Loucy (cell line): ENCODE results near the gene CD46.
"Not testable (repeated sequence)": the region's sequence is repeated elsewhere in the genome, so short reads cannot be mapped to it uniquely, and the experiment has no call there.

Experiments used
- H2AFZ ChIP-seq: fragments of 200-600 bp; sonication (generic); 2 replicates; pipeline ENCODE4 v1.6.0; 2016; ENCODE audit warnings: antibody characterized with exemption, mild to moderate bottlenecking, low read length, moderate library complexity
- H3F3A ChIP-seq: fragments of 200-600 bp; 2 replicates; pipeline ENCODE4 v1.6.0; 2016; ENCODE audit warnings: antibody characterized with exemption, low read depth, mild to moderate bottlenecking
- H3K27me3 ChIP-seq: fragments of 200-600 bp; sonication (generic); 2 replicates; pipeline ENCODE4 v1.6.1; 2014; ENCODE audit warnings: low read length, mild to moderate bottlenecking; ENCODE audit not compliant: insufficient read depth, poor library complexity, severe bottlenecking
- H3K36me3 ChIP-seq: fragments of 200-600 bp; sonication (generic); 2 replicates; pipeline ENCODE4 v1.6.1; 2016; ENCODE audit warnings: low read length; ENCODE audit not compliant: insufficient read depth
- H3K4me1 ChIP-seq: fragments of 200-600 bp; sonication (generic); 2 replicates; pipeline ENCODE4 v1.5.1; 2014; ENCODE audit warnings: low read length, mild to moderate bottlenecking; ENCODE audit not compliant: insufficient read depth, poor library complexity, severe bottlenecking
- H3K4me2 ChIP-seq: fragments of 200-600 bp; sonication (generic); 2 replicates; pipeline ENCODE4 v1.6.0; 2014; ENCODE audit warnings: antibody characterized with exemption, low read length, low read depth, mild to moderate bottlenecking; ENCODE audit not compliant: poor library complexity, severe bottlenecking
- H3K4me3 ChIP-seq: fragments of 200-600 bp; sonication (generic); 2 replicates; pipeline ENCODE4 v1.5.1; 2014; ENCODE audit warnings: low read length, mild to moderate bottlenecking, mixed read lengths; ENCODE audit not compliant: poor library complexity, severe bottlenecking
- H3K79me2 ChIP-seq: fragments of 200-600 bp; sonication (generic); 2 replicates; pipeline ENCODE4 v1.6.1; 2014; ENCODE audit warnings: low read length; ENCODE audit not compliant: insufficient read depth
- H3K9ac ChIP-seq: fragments of 200-600 bp; sonication (generic); 2 replicates; pipeline ENCODE4 v1.6.0; 2014; ENCODE audit warnings: mild to moderate bottlenecking, low read depth, low read length, moderate library complexity; ENCODE audit not compliant: poor library complexity, severe bottlenecking
- H3K9me2 ChIP-seq: fragments of 200-600 bp; sonication (generic); replicated peaks from 2 replicates; pipeline ENCODE4 v1.6.1; 2016; ENCODE audit warnings: low read depth, low read length, mixed read lengths
- H3K9me3 ChIP-seq: fragments of 200-600 bp; sonication (generic); 2 replicates; pipeline ENCODE4 v1.6.1; 2014; ENCODE audit warnings: mild to moderate bottlenecking, antibody characterized with exemption, low read length, low read depth; ENCODE audit not compliant: insufficient read depth
- H4K20me1 ChIP-seq: fragments of 200-600 bp; sonication (generic); 2 replicates; pipeline ENCODE4 v1.6.0; 2014; ENCODE audit warnings: antibody characterized with exemption, low read length, mild to moderate bottlenecking; ENCODE audit not compliant: insufficient read depth, poor library complexity, severe bottlenecking
- CTCF ChIP-seq: fragments of 200-600 bp; sonication (generic); conservative IDR thresholded peaks from 2 replicates; pipeline ENCODE4 v1.5.1; 2014; ENCODE audit warnings: mild to moderate bottlenecking, antibody characterized with exemption, low read length
- EZH2phosphoT487 ChIP-seq: fragments of 200-600 bp; IDR thresholded peaks from 2 replicates; pipeline ENCODE4 v1.6.1; 2018; ENCODE audit warnings: antibody characterized with exemption, mild to moderate bottlenecking, moderate library complexity, borderline replicate concordance

The CD46 gene

DNA sequence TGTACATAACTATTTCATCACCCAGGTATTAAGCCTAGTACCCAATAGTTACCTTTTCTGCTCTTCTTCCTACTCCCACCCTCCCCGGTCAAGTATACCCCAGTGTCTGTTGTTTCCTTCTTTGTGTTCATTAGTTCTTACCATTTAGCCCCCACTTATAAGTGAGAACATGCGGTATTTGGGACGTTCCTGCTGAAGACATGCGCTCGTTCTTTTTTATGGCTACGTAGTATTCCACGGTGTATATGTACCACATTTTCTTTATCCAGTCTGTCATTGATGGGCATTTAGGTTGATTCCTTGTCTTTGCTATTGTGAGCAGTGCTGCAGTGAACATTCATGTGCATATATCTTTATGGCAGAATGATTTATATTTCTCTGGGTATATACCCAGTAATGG lies 25.6 kb downstream of the CD46 start:
- H3K4me2 ChIP-seq, H2AFZ ChIP-seq, H3F3A ChIP-seq, H3K27me3 ChIP-seq, H3K4me3 ChIP-seq, H3K9me3 ChIP-seq, H3K9me2 ChIP-seq, H3K9ac ChIP-seq: not testable (repeated sequence)
- Histone ChIP-seq H3K36me3 (peaks cover 39% of the 10 kb centered on the region), H3K79me2 (peaks cover 21% of the 10 kb centered on the region), H3K4me1 (peaks cover 11% of the 10 kb centered on the region), H4K20me1 (peaks cover 24% of the 10 kb centered on the region)

GRCh38 chr1:207779008-207779407 lies 27.2 kb downstream of the CD46 start:
- Histone ChIP-seq H3K36me3 (peaks cover 48% of the 10 kb centered on the region), H3F3A (no peaks in the 10 kb centered on the region), H3K79me2 (peaks cover 21% of the 10 kb centered on the region)

DNA sequence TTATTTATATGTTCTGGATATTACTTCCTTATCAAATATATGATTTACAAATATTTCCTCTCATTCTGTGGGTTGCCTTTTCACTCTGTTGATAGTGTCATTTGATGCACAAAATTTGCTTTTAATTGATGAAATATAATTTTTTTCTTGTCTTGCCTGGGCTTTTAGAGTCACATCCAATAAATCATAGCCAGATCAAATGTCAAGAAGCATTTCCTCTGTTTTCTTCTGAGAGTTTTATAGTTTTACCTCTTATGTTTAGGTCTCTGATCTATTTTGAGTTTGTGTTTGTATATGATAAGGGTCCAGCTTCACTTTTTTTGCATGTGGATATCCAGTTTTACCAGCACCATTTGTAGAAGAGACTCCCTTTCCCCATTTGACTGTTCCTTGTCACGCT lies 29.5 kb downstream of the CD46 start:
- H3K27me3 ChIP-seq, result no peaks in the 10 kb centered on the region
- H3K36me3 ChIP-seq, result peaks cover 63% of the 10 kb centered on the region
- no peaks in the 10 kb centered on the region for H3F3A ChIP-seq
- peaks cover 4% of the 10 kb centered on the region; the same call in 1 of the 2 replicates for H3K9me3 ChIP-seq
- peaks cover 25% of the 10 kb centered on the region for H4K20me1 ChIP-seq
- H2AFZ ChIP-seq, result no peak overlapping the region
- H3K4me2 ChIP-seq, result no peak overlapping the region
- H3K9me2 ChIP-seq, result no peaks in the 10 kb centered on the region
- H3K4me3 ChIP-seq, result no peak overlapping the region
- no peak overlapping the region for H3K9ac ChIP-seq
- peaks cover 21% of the 10 kb centered on the region for H3K79me2 ChIP-seq
- TF ChIP-seq EZH2phosphoT487 (no peak), CTCF (no peak)
- peaks cover 11% of the 10 kb centered on the region for H3K4me1 ChIP-seq

More at GRCh38 chr1:207779008-207779407, 27.2 kb downstream of the CD46 start:
- no peaks in the 10 kb centered on the region for H3K27me3 ChIP-seq
- no peak overlapping the region for H2AFZ ChIP-seq
- peaks cover 11% of the 10 kb centered on the region for H3K4me1 ChIP-seq
- H3K9me3 ChIP-seq, result peaks cover 4% of the 10 kb centered on the region; the same call in 1 of the 2 replicates
- H3K4me3 ChIP-seq, result no peak overlapping the region
- TF ChIP-seq CTCF, result no peak
- no peak for TF ChIP-seq EZH2phosphoT487
- peaks cover 25% of the 10 kb centered on the region for H4K20me1 ChIP-seq
- no peak overlapping the region for H3K9ac ChIP-seq
- H3K9me2 ChIP-seq, result no peaks in the 10 kb centered on the region
- H3K4me2 ChIP-seq, result no peak overlapping the region

- no peak overlapping the region for H3K4me3 ChIP-seq
Measured at GRCh38 chr1:207787776-207788175, 35.9 kb downstream of the CD46 start.

More at GRCh38 chr1:207787776-207788175, 35.9 kb downstream of the CD46 start:
- H3K9ac ChIP-seq, result no peak overlapping the region
- no peaks in the 10 kb centered on the region for H3K9me3 ChIP-seq
- H3K9me2 ChIP-seq, result no peaks in the 10 kb centered on the region
- no peaks in the 10 kb centered on the region for H3K4me1 ChIP-seq
- H3K4me2 ChIP-seq, result no peak overlapping the region
- H3F3A ChIP-seq, result no peaks in the 10 kb centered on the region
- H3K27me3 ChIP-seq, result no peaks in the 10 kb centered on the region
- peaks cover 58% of the 10 kb centered on the region for H3K36me3 ChIP-seq
- H4K20me1 ChIP-seq, result no peaks in the 10 kb centered on the region
- H3K79me2 ChIP-seq, result no peaks in the 10 kb centered on the region
- H2AFZ ChIP-seq, result no peak overlapping the region
- TF ChIP-seq CTCF (no peak), EZH2phosphoT487 (no peak)
